Nephron (organoid): ENCODE data around the gene SLC3A2.

Source experiments
- H3K27ac Mint-ChIP-seq, 3 experiments: 2 replicates each; pipeline ENCODE4 v1.8.0; 2020; ENCODE audit warnings: mixed read lengths in 3 of 3, mild to moderate bottlenecking in 2 of 3, moderate library complexity in 1 of 3
- H3K27me3 Mint-ChIP-seq: 2 replicates; pipeline ENCODE4 v1.8.0; 2021; ENCODE audit warnings: low read depth, mild to moderate bottlenecking, moderate library complexity, mixed read lengths
- H3K36me3 Mint-ChIP-seq: 2 replicates; pipeline ENCODE4 v1.8.0; 2020; ENCODE audit warnings: low read depth, mixed read lengths
- H3K4me1 Mint-ChIP-seq: 2 replicates; pipeline ENCODE4 v1.8.0; 2020; ENCODE audit warnings: mixed read lengths
- H3K4me3 Mint-ChIP-seq, 3 experiments: 2 replicates each; pipeline ENCODE4 v1.8.0; 2020; ENCODE audit warnings: mild to moderate bottlenecking in 3 of 3, mixed read lengths in 3 of 3, moderate library complexity in 2 of 3
- H3K9me3 Mint-ChIP-seq: 2 replicates; pipeline ENCODE4 v1.8.0; 2020; ENCODE audit warnings: mixed read lengths
- TF ChIP-seq, protein P1 (sequence below), 3 experiments: fragments of 200-600 bp; sonication (generic); IDR thresholded peaks; one replicate each; pipeline ENCODE4 v1.5.0; 2021; ENCODE audit warnings: antibody characterized with exemption in 3 of 3; ENCODE audit not compliant: unreplicated experiment in 3 of 3

Gene SLC3A2

DNA sequence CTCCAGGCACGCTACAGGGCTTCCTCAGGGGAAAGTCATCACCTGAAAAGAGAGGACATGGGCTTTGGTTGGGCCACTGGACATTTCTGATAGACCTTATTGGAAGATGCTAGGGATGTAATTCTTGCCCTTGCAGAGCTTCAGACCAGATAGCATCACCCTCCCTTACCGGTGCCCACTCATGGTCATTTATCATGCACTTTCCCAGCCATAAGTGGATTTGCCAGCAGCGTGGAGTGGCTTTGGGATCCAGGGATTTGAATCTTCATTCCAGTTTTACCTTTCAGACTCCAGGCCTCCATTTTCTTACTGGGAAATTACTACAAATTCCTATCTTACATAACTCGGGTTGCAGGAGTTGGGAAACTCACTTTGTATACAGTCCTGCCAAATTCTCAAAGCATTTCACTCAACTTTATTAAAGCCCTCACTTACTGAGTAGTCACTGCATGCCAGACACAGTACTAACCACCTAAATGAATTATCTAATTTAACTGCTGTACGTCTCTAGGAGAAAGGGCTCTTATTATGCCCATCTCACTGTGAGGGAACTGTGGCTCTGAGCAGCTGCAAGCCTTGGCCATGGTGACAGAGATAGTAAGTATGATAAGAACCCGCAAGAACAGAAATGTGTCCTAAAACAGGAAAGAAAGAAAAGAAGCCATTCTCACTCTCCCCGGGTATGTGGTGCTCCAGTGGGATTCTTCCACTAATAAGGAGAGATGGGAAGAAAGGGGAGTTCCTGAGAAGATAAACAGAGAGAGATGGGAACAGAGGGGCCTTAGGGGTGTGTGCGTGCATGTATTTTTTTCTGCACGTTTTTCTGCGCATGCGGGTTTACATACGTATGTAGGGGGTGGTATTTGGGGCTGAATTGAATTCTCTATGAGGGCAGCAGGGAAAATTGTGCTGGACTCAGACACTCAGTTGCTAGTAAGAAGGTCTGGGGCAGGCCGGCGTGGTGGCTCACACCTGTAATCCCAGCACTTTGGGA is 30.7 kb downstream of the SLC3A2 start:
- Mint-ChIP-seq H3K27ac (peak overlapping the region in 2 of 3 experiments; percentile 15 to 34), H3K27me3 (peaks cover 11% of the 10 kb centered on the region), H3K4me3 (no peak overlapping the region), H3K4me1 (peaks cover 19% of the 10 kb centered on the region), H3K9me3 (no peaks in the 10 kb centered on the region), H3K36me3 (no peaks in the 10 kb centered on the region)
- TF ChIP-seq, protein P1, sequence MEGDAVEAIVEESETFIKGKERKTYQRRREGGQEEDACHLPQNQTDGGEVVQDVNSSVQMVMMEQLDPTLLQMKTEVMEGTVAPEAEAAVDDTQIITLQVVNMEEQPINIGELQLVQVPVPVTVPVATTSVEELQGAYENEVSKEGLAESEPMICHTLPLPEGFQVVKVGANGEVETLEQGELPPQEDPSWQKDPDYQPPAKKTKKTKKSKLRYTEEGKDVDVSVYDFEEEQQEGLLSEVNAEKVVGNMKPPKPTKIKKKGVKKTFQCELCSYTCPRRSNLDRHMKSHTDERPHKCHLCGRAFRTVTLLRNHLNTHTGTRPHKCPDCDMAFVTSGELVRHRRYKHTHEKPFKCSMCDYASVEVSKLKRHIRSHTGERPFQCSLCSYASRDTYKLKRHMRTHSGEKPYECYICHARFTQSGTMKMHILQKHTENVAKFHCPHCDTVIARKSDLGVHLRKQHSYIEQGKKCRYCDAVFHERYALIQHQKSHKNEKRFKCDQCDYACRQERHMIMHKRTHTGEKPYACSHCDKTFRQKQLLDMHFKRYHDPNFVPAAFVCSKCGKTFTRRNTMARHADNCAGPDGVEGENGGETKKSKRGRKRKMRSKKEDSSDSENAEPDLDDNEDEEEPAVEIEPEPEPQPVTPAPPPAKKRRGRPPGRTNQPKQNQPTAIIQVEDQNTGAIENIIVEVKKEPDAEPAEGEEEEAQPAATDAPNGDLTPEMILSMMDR (IDR thresholded peaks at IDR 0.05; ENCODE audit: unreplicated experiment in 3 of 3) = no peak

DNA sequence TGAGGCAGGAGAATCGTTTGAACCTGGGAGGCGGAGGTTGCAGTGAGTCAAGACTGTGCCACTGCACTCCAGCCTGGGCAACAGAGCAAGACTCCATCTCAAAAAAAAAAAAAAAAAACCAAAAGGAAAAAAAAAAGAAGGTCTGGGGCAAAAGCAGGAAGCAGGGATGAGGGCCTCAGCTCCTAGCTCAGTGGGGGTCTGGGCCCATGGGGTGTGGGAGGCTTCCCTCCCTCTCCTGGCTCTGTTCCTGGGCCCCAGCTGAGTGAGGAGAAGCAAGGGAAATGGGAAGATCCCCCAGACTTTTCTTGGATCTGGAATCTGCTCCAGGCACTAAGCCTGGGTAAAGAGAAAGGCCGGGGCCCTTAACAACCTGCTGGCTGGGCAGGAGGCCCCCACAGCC is 31.6 kb downstream of the SLC3A2 start:
- Mint-ChIP-seq H3K27ac (no peak overlapping the region), H3K27me3 (peaks cover 13% of the 10 kb centered on the region), H3K4me3 (no peak overlapping the region), H3K36me3 (no peaks in the 10 kb centered on the region), H3K4me1 (peaks cover 19% of the 10 kb centered on the region), H3K9me3 (no peaks in the 10 kb centered on the region)
- TF ChIP-seq, protein P1 (IDR thresholded peaks at IDR 0.05; ENCODE audit: unreplicated experiment in 3 of 3) = no peak

DNA sequence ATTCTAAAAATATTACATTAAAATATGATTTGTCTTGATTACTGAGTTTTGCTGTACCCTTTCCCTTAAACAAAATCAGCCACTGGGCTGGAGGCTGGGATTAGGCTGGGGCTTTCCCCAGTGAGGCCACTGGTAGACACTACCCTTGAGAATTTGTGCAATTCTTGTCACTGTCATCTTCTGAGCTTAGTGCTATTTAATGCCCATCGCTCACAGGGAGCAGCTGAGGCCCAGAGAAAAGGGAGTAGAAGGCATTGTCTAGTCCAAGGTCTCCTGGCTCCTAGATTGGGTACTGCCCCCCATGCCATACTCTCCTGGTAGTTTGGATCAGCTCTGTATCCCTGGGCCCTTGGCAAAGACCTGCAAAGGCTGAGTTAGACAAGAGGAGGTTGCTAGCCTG is 33.7 kb downstream of the SLC3A2 start:
- Mint-ChIP-seq H3K27ac (no peak overlapping the region), H3K4me3 (no peak overlapping the region), H3K36me3 (no peaks in the 10 kb centered on the region), H3K4me1 (peaks cover 8% of the 10 kb centered on the region), H3K9me3 (no peaks in the 10 kb centered on the region), H3K27me3 (peaks cover 18% of the 10 kb centered on the region)
- TF ChIP-seq, protein P1 (IDR thresholded peaks at IDR 0.05; ENCODE audit: unreplicated experiment in 3 of 3) = no peak

DNA sequence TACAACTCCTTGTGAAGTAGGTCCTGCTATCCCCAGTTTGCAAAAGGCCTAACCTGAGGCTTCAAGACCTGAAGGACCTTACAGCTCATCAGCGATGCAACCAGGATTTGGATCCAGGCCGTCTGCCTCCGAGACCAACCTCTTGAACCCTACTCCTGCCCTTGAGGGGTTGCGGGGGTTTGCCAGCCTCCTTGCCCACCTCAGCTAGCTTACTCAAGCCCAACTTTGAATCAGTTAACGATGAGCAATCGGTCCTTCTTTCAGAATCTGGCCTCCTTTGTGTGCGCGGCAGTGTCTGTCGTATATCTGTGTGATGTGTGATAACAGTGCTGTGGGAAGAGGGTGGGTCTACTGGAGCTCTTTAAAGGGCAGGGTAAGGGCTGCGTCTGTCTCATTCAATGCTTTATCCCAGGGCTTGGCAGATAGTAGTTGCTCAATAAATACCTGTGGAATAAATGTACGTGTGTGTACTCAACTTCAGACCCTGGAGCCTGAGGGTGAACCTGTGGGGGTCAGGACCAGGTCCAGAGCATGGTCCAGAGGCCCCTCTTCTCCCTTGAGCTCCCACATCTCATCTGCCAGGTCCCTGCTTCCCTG is 37.3 kb downstream of the SLC3A2 start:
- H3K27ac Mint-ChIP-seq = no peak overlapping the region
- H3K9me3 Mint-ChIP-seq = no peaks in the 10 kb centered on the region
- TF ChIP-seq, protein P1 (IDR thresholded peaks at IDR 0.05; ENCODE audit: unreplicated experiment in 3 of 3) = no peak
- peaks cover 37% of the 10 kb centered on the region for H3K27me3 Mint-ChIP-seq
- H3K4me3 Mint-ChIP-seq = no peak overlapping the region
- no peaks in the 10 kb centered on the region for H3K36me3 Mint-ChIP-seq
- H3K4me1 Mint-ChIP-seq = peaks cover 19% of the 10 kb centered on the region

DNA sequence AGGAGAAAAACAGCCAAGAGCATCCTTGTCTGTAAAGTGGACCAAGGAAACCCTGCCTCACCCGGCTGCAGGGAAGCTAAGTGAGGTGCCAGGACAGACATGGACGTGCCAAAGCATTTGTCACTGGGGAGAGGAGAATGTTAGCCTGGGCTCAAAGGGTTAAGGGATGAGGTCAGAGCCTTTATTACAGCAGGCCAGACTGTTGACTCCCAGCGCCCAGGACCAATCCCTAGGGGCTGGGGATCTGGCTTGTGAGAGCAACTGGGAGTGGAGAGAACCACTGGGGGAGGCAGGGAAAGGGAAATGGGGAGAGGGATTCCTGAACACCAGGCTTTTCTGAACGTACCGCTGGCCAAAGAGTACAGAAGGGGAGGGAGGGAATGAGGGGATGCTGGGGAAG is 37.8 kb downstream of the SLC3A2 start:
- TF ChIP-seq, protein P1 (IDR thresholded peaks at IDR 0.05; ENCODE audit: unreplicated experiment in 3 of 3) = no peak
- Mint-ChIP-seq H3K4me3 (no peak overlapping the region), H3K27ac (no peak overlapping the region), H3K36me3 (no peaks in the 10 kb centered on the region), H3K27me3 (peaks cover 42% of the 10 kb centered on the region), H3K4me1 (peaks cover 22% of the 10 kb centered on the region), H3K9me3 (no peaks in the 10 kb centered on the region)
